ENCODE results near the gene ZMYM1. TPM values are rescaled to one million over a fixed set of nuclear protein-coding genes. Genes with fewer than 3 reads are reported as not detected.

Gene ZMYM1
- total RNA-seq, 1 experiment from 2014 or later = 29.4 TPM

GRCh38 chr1:35049116-35049515 is 30.1 kb upstream of the ZMYM1 start:
- Histone ChIP-seq H3T11ph (ENCODE audit: low read length) (no peak overlapping the region), H3K9me3 (ENCODE audit: control insufficient read depth, low read depth, low read length) (no peaks in the 10 kb centered on the region), H3K4me1 (ENCODE audit: insufficient read depth, low read length) (no peaks in the 10 kb centered on the region), H2BK12ac (ENCODE audit: insufficient read length, low read depth, low read length) (no peak overlapping the region), H3K9ac (ENCODE audit: extremely low read depth, insufficient read length, low read length) (no peak overlapping the region), H2AFZ (ENCODE audit: low read length) (no peak overlapping the region), H3K27ac (ENCODE audit: insufficient read length, low read depth, low read length) (no peak overlapping the region), H3K79me2 (ENCODE audit: insufficient read depth, low read length) (no peaks in the 10 kb centered on the region), H3K79me1 (ENCODE audit: insufficient read depth, low read depth, low read length, poor library complexity, severe bottlenecking) (no peaks in the 10 kb centered on the region), H4K8ac (replicated peaks; ENCODE audit: insufficient read length, low read depth, low read length) (no peak overlapping the region), H2BK20ac (ENCODE audit: low read depth, low read length, poor library complexity, severe bottlenecking) (no peak overlapping the region), H4K91ac (ENCODE audit: insufficient read length, low read depth, low read length) (no peak overlapping the region), H3K18ac (ENCODE audit: insufficient read length, low read depth, low read length) (no peak overlapping the region), H3K4me2 (ENCODE audit: insufficient read depth, insufficient read length, low read length) (no peak overlapping the region), H2AK5ac (ENCODE audit: insufficient read length, low read length) (no peak overlapping the region), H3K27me3 (ENCODE audit: insufficient read depth, low read length) (no peaks in the 10 kb centered on the region), H3K4ac (ENCODE audit: low read depth, low read length) (no peak overlapping the region), H4K5ac (ENCODE audit: insufficient read length, low read depth, low read length) (no peak overlapping the region), H3K23ac (ENCODE audit: insufficient read length, low read depth, low read length) (no peak overlapping the region), H2BK120ac (ENCODE audit: low read depth, low read length, poor library complexity, severe bottlenecking) (no peak overlapping the region), H3K23me2 (ENCODE audit: insufficient read length, low read depth, low read length, poor library complexity, severe bottlenecking) (no peaks in the 10 kb centered on the region), H3K56ac (ENCODE audit: insufficient read length, low read depth, low read length) (no peak overlapping the region), H2BK5ac (ENCODE audit: insufficient read length, low read length) (no peak overlapping the region), H2BK15ac (ENCODE audit: low read depth, low read length) (no peak overlapping the region), H3K14ac (ENCODE audit: insufficient read depth, low read length) (no peak overlapping the region), H4K20me1 (ENCODE audit: control insufficient read depth, insufficient read depth, insufficient read length) (no peaks in the 10 kb centered on the region)
- H3K27me3 Mint-ChIP-seq (ENCODE audit: low read depth) = peaks cover 8% of the 10 kb centered on the region
- no peak overlapping the region for H3K27ac Mint-ChIP-seq
- peaks cover 2 to 3% of the 10 kb centered on the region in 2 experiments; a peak in 3 of 4 replicates for H3K4me1 Mint-ChIP-seq
- peak; percentile 41 for DNase-seq
- H3K4me3 Mint-ChIP-seq = no peak overlapping the region; a peak in 1 of 5 replicates
- H3K36me3 Mint-ChIP-seq (ENCODE audit: insufficient read depth in 1 of 3, low read depth in 3 of 3) = no peaks in the 10 kb centered on the region
- TF ChIP-seq CTCF (conservative IDR thresholded peaks at IDR 0.05) = no peak
- H3K9me3 Mint-ChIP-seq = no peaks in the 10 kb centered on the region
- WGBS (ENCODE audit: extremely low coverage, insufficient read length, low lambda C conversion rate) = no CpG with 5 or more reads among the region's 12 CpGs
